Common myeloid progenitor, CD34-positive (primary cell): ENCODE measurements around the gene SERTAD1.
"Not testable (repeated sequence)": the region's sequence is repeated elsewhere in the genome, so short reads cannot be mapped to it uniquely, and the experiment has no call there.

Experiments
- CTCF ChIA-PET: fragments of 350-600 bp; sonication (Branson Sonifier 250); formaldehyde crosslinking; loops from one replicate; lab custom pipeline; 2021; ENCODE audit warnings: antibody characterized with exemption; lab: Charles Lee
- POLR2A ChIA-PET: fragments of 350-600 bp; sonication (Branson Sonifier 250); formaldehyde crosslinking; loops from one replicate; lab custom pipeline; 2021; ENCODE audit warnings: antibody characterized with exemption; lab: Charles Lee
- DNase-seq, 3 donors: peaks; one replicate each; pipeline versions ENCODE4 v3.0.0 to v3.0.0-alpha.2; 2013
- H3K27ac ChIP-seq, 2 experiments: 1 replicate in 1 of 2; 2 replicates in 1 of 2; pipeline ENCODE4 v1.7.0; 2013; ENCODE audit warnings: inconsistent platforms in 2 of 2, low read length in 2 of 2, mild to moderate bottlenecking in 2 of 2, low read depth in 1 of 2, moderate library complexity in 1 of 2; ENCODE audit not compliant: severe bottlenecking in 2 of 2, insufficient read depth in 1 of 2, poor library complexity in 1 of 2
- H3K27me3 ChIP-seq, 5 experiments: replicated peaks in 2 of 5; 1 replicate in 3 of 5; 2 replicates in 2 of 5; pipeline versions ENCODE4 v1.6.1 to v1.7.0; 2013; ENCODE audit warnings: low read length in 4 of 5, mild to moderate bottlenecking in 2 of 5, moderate library complexity in 2 of 5, inconsistent platforms in 1 of 5; ENCODE audit not compliant: insufficient read depth in 5 of 5, control insufficient read depth in 4 of 5
- H3K36me3 ChIP-seq, 4 experiments: 1 replicate in 2 of 4; 2 replicates in 2 of 4; pipeline versions ENCODE4 v1.6.1 to v1.7.0; 2013; ENCODE audit warnings: low read length in 3 of 4, control low read depth in 1 of 4, mild to moderate bottlenecking in 1 of 4; ENCODE audit not compliant: control insufficient read depth in 4 of 4, insufficient read depth in 4 of 4
- H3K4me1 ChIP-seq, 4 experiments: 1 replicate in 3 of 4; 2 replicates in 1 of 4; pipeline versions ENCODE4 v1.6.1 to v1.7.1; 2013; ENCODE audit warnings: low read length in 3 of 4, mild to moderate bottlenecking in 3 of 4, control low read depth in 1 of 4, inconsistent platforms in 1 of 4, moderate library complexity in 1 of 4; ENCODE audit not compliant: control insufficient read depth in 4 of 4, insufficient read depth in 4 of 4; ENCODE audit errors: control extremely low read depth in 1 of 4
- H3K4me3 ChIP-seq, 7 experiments: 1 replicate in 4 of 7; 2 replicates in 3 of 7; pipeline versions ENCODE4 v1.5.1 to v1.7.0; 2013; ENCODE audit warnings: mild to moderate bottlenecking in 7 of 7, low read length in 6 of 7, moderate library complexity in 6 of 7, inconsistent platforms in 2 of 7, low read depth in 2 of 7, control low read depth in 1 of 7; ENCODE audit not compliant: insufficient read depth in 4 of 7, control insufficient read depth in 1 of 7; ENCODE audit errors: extremely low read depth in 1 of 7
- H3K9me3 ChIP-seq, 5 experiments: 1 replicate in 4 of 5; 2 replicates in 1 of 5; pipeline versions ENCODE4 v1.6.1 to v1.7.1; 2013; ENCODE audit warnings: low read length in 4 of 5, mild to moderate bottlenecking in 2 of 5, inconsistent platforms in 1 of 5, low read depth in 1 of 5, moderate library complexity in 1 of 5; ENCODE audit not compliant: control insufficient read depth in 4 of 5, insufficient read depth in 2 of 5; ENCODE audit errors: control extremely low read depth in 1 of 5
- WGBS: methylation state at CpG from one replicate; pipeline ENCODE4 v1.1.5; 2013; ENCODE audit not compliant: insufficient coverage; 5-methylcytosine and 5-hydroxymethylcytosine counted together

Gene SERTAD1

DNA sequence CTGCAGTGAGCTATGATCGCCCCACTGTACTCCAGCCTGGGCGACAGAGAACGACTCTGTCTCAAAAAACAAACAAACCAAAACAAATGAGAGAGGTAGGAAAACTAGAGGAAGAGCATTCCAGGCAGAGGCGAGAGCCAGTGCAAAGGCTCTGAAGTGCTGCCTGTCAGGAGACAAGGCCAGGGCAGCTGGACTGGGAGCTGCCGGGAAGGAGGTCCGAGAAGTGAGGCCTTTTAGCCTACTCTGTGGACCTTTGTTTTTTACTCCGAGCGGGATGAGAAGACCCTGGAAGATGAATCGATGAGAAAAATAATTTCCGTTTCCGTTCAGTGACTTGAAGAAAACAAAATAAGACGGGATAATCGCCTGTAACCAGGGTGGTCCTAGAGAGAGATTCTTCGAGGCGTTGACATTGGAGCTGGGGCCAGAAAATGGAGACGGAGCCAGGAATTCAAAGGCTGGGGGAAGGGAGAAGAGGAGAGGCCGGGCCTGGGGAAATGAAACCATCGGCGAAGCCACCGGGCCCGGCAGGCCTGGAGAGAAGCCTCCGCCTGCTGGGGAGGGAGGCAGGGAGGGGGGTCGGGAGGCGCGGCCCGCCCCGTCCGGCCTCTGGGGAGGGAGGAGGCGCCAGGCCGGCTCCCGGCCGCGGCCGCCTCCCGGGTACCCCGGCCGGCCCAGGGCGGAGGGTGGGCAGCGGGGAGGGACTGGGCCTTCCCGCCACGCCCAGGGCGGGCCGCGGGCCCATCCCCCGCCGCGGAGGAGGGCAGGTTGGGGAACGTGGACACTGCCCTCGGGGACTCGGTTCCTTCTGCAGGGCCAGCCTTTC lies 7.8 kb upstream of the SERTAD1 start:
- peak; percentile 61 to 76 (median 74) for DNase-seq
- H3K4me3 ChIP-seq, result peak overlapping the region; percentile 47 to 85 (median 65)
- H3K9me3 ChIP-seq, result no peaks in the 10 kb centered on the region
- no peaks in the 10 kb centered on the region for H3K27me3 ChIP-seq
- peak overlapping the region; percentile 71 to 93 for H3K27ac ChIP-seq
- POLR2A ChIA-PET, result interaction anchor here (1.0 kb wide), 1 partner anchor 13 kb away, joined by 4 read pairs; no protein-coding TSS in a partner anchor
- no peaks in the 10 kb centered on the region for H3K36me3 ChIP-seq
- 1% methylated on average over 35 of the region's 50 CpGs for WGBS
- CTCF ChIA-PET, result interaction anchor here (0.9 to 1.5 kb wide), 2 partner anchors 10 to 31 kb away, joined by 3 to 5 read pairs; no protein-coding TSS in a partner anchor
- peaks cover 0 to 25% (median 12%) of the 10 kb centered on the region in 4 experiments for H3K4me1 ChIP-seq

DNA sequence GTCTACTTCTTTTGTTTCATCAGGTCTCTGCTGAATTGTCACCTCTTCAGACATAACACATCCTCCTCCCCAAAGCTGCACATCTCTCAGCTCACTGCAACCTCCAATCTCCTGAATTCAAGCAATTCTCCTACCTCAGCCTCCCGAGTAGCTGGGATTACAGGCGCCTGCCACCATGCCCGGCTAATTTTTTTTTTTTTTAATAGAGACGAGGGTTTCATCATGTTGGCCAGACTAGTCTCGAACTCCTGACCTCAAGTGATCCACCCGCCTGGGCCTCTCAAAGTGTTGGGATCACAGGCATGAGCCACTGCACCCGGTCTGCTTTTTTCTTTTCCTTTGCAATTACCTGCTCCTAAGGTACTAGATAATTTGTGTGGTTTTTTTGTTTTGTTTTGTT lies 7.0 kb upstream of the SERTAD1 start:
- 76% methylated on average over 4 of the region's 7 CpGs for WGBS
- H3K9me3 ChIP-seq, result not testable (repeated sequence)
- peak overlapping the region in 1 of 2 experiments; percentile 93 for H3K27ac ChIP-seq

DNA sequence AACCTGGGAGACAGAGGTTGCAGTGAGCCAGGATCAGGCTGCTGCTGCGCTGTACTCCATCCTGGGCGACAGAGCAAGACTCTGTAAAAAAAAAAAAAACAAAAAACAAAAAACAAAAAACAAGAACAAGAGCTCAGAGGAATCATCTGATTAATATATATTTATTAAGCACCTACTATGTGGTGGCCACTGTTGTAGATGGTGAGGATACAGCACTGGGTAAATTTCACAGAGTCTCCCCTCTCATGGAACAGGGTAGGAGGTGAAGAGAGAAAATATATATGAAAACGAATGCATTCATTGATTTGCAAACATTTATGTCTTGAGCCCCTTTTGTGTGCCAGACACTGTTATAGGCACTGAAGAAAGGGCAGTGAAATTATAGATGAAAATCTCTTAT lies 5.9 kb upstream of the SERTAD1 start:
- no peaks in the 10 kb centered on the region for H3K9me3 ChIP-seq
- no peaks in the 10 kb centered on the region for H3K36me3 ChIP-seq
- ChIA-PET POLR2A (no interaction called here), CTCF (no interaction called here)
- no peak for DNase-seq
- no peak overlapping the region for H3K4me3 ChIP-seq
- H3K27me3 ChIP-seq, result no peaks in the 10 kb centered on the region
- peaks cover 0 to 25% (median 12%) of the 10 kb centered on the region in 4 experiments for H3K4me1 ChIP-seq
- WGBS, result 100% methylated on average over 1 of the region's 3 CpGs
- H3K27ac ChIP-seq, result no peak overlapping the region

More for the DNA sequence above, 7.0 kb upstream of the SERTAD1 start:
- CTCF ChIA-PET, DNase-seq, H3K27me3 ChIP-seq, H3K36me3 ChIP-seq: not testable (repeated sequence)
- POLR2A ChIA-PET, result interaction anchor here (1.1 kb wide), 1 partner anchor 12 kb away, joined by 3 read pairs; no protein-coding TSS in a partner anchor
- H3K4me1 ChIP-seq, result peaks cover 0 to 25% (median 12%) of the 10 kb centered on the region in 4 experiments
- H3K4me3 ChIP-seq, result peak overlapping the region in 4 of 7 experiments; percentile 47 to 85 (median 67)

DNA sequence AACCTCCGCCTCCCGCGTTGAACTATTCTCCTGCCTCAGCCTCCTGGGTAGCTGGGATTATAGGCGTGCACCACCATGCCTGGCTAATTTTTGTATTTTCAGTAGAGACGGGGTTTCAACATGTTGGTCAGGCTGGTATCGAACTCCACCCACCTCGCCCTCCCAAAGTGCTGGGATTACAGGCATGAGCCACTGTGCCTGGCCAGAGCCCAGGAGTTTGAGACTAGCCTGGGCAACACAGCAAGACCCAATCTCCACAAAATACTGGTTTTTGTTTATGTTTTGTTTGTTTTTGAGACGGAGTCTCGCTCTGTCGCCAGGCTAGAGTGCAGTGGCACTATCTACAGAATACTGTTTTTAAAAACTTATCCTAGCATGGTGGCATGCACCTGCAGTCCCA lies 4.5 kb upstream of the SERTAD1 start:
- CTCF ChIA-PET, result interaction anchor here (1.1 to 1.7 kb wide), 2 partner anchors 10 to 18 kb away, joined by 3 to 8 read pairs; no protein-coding TSS in a partner anchor

DNA sequence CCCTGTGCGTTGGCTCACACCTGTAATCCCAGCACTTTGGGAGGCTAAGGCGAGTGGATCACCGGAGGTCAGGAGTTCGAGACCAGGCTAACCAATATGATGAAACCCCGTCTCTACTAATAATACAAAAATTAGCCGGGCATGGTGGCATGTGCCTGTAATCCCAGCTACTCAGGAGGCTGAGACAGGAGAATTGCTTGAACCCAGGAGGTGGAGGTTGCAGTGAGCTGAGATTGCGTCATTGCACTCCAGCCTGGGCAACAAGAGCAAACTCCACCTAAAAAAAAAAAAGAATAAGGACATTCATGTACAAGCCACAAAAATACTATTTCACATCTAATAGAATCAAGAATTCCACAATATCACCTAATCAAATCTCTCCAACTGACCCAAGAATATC lies 2.4 kb upstream of the SERTAD1 start:
- H3K9me3 ChIP-seq, H3K27ac ChIP-seq, POLR2A ChIA-PET, DNase-seq, H3K4me3 ChIP-seq, H3K36me3 ChIP-seq, CTCF ChIA-PET, H3K27me3 ChIP-seq: not testable (repeated sequence)
- WGBS, result 83% methylated on average over 2 of the region's 7 CpGs
- H3K4me1 ChIP-seq, result peaks cover 4 to 23% (median 18%) of the 10 kb centered on the region in 4 experiments

More for the DNA sequence above, 4.5 kb upstream of the SERTAD1 start:
- WGBS, result 100% methylated on average over 7 of the region's 10 CpGs
- H3K4me3 ChIP-seq, POLR2A ChIA-PET, H3K27me3 ChIP-seq, H3K9me3 ChIP-seq, DNase-seq, H3K36me3 ChIP-seq, H3K27ac ChIP-seq: not testable (repeated sequence)
- peaks cover 0 to 29% (median 16%) of the 10 kb centered on the region in 4 experiments for H3K4me1 ChIP-seq

- Histone ChIP-seq H3K9me3 (no peaks in the 10 kb centered on the region), H3K4me3 (peak overlapping the region; percentile 28 to 91 (median 81)), H3K27ac (peak overlapping the region; percentile 84 to 93), H3K4me1 (peaks cover 4 to 35% (median 25%) of the 10 kb centered on the region in 4 experiments), H3K36me3 (peaks cover 0 to 11% (median 8%) of the 10 kb centered on the region in 4 experiments), H3K27me3 (no peaks in the 10 kb centered on the region)
- ChIA-PET POLR2A (interaction anchor here (0.7 to 3.4 kb wide), 4 partner anchors 8 to 20 kb away, joined by 3 to 13 read pairs (median 8); no protein-coding TSS in a partner anchor), CTCF (interaction anchor here (0.5 to 2.7 kb wide), 7 partner anchors 12 to 146 kb away, joined by 3 to 10 read pairs (median 4); partner anchors contain the start of gene PRX)
- 3% methylated on average over 12 of the region's 28 CpGs for WGBS
- DNase-seq, result peak in 1 of 3 donors; percentile 31
Measured at GRCh38 chr19:40424637-40425449, 949 bp downstream of the SERTAD1 start.
